ENCODE results near the gene MZF1.
A peak's percentile ranks its signal among the peaks of the same experiment; 100 is the strongest.

MZF1 gene

GRCh38 chr19:58566989-58567388 is 6.1 kb downstream of the MZF1 start:
- no peak for FAIRE-seq
- no peak for DNase-seq (ENCODE audit: insufficient read length, low spot score)

DNA sequence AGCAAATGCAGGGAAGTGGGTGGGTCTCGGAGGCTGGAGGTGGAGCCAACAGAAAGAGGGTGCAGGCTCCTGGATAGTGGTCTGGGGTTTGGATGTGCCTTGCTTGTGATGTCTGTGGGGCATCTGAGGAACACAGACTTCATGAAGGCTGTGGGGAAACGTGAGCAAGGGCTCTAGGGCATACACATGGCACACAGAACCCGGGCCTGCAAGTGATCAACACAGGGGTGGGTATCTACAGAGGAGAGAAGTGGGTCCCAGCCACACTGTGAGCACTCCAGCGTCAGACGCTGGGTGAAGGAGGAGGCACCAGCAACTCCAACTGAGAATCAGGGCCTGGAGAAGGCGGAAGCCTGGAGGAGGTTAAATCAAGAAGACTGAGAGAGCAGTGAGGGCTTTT is 9.3 kb downstream of the MZF1 start:
- TF ChIP-seq, protein P1, sequence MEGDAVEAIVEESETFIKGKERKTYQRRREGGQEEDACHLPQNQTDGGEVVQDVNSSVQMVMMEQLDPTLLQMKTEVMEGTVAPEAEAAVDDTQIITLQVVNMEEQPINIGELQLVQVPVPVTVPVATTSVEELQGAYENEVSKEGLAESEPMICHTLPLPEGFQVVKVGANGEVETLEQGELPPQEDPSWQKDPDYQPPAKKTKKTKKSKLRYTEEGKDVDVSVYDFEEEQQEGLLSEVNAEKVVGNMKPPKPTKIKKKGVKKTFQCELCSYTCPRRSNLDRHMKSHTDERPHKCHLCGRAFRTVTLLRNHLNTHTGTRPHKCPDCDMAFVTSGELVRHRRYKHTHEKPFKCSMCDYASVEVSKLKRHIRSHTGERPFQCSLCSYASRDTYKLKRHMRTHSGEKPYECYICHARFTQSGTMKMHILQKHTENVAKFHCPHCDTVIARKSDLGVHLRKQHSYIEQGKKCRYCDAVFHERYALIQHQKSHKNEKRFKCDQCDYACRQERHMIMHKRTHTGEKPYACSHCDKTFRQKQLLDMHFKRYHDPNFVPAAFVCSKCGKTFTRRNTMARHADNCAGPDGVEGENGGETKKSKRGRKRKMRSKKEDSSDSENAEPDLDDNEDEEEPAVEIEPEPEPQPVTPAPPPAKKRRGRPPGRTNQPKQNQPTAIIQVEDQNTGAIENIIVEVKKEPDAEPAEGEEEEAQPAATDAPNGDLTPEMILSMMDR (IDR thresholded peaks at IDR 0.05; ENCODE audit: insufficient read depth, missing control alignments), result no peak
- DNase-seq (ENCODE audit: insufficient read length, low spot score), result no peak
- FAIRE-seq, result no peak

More at GRCh38 chr19:58566989-58567388, 6.1 kb downstream of the MZF1 start:
- TF ChIP-seq, protein P1 (IDR thresholded peaks at IDR 0.05; ENCODE audit: insufficient read depth, missing control alignments), result no peak

- DNase-seq (ENCODE audit: insufficient read length, low spot score), result peak; percentile 55
- TF ChIP-seq, protein P1 (IDR thresholded peaks at IDR 0.05; ENCODE audit: insufficient read depth, missing control alignments), result no peak
- FAIRE-seq, result no peak
Observed at GRCh38 chr19:58563034-58563573, 10.0 kb downstream of the MZF1 start.

DNA sequence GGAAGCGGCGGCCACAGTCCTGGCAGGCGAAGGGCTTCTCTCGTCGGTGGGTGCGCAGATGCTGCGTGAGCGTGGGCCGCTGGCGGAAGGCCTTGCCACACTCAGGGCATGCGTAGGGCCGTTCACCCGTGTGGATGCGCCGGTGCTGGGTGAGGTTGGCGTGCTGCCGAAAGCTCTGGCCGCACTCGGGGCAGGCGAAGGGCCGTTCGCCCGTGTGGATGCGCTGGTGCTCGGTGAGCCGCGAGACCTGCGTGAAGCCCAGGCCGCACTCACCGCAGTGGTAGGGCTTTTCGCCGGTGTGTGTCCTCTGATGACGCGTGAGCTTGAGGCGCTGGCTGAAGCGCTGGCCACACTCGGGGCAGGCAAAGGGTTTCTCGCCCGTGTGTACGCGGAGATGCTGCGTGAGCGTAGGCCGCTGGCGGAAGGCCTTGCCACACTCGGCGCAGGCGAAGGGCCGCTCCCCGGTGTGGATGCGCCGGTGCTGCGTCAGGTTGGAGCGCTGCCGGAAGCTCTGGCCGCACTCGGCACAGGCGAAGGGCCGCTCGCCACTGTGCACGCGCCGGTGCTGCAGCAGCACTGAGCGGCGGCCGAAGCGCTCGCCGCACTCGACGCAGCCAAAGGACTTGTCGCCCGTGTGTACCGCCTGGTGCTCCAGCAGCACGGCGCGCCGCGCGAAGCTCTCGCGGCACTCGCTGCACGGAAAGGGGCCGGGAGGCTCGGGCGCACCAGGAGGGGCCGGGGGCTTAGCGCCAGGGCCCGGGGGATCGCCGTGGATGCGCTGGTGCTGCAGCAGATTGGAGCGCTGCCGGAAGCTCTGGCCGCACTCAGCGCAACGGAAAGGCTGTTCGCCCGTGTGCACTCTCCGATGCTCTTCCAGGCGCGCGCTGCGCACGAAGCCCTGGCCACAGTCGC is 10.8 kb downstream of the MZF1 start:
- FAIRE-seq (no peak), DNase-seq (ENCODE audit: insufficient read length, low spot score) (no peak)
- TF ChIP-seq, protein P1 (IDR thresholded peaks at IDR 0.05; ENCODE audit: insufficient read depth, missing control alignments), result no peak

GRCh38 chr19:58561373-58562121 is 11.6 kb downstream of the MZF1 start:
- FAIRE-seq (no peak), DNase-seq (ENCODE audit: insufficient read length, low spot score) (no peak)
- TF ChIP-seq, protein P1 (IDR thresholded peaks at IDR 0.05; ENCODE audit: insufficient read depth, missing control alignments), result no peak

GRCh38 chr19:58560921-58561320 is 12.2 kb downstream of the MZF1 start:
- DNase-seq (ENCODE audit: insufficient read length, low spot score) (no peak), FAIRE-seq (no peak)

More at GRCh38 chr19:58560921-58561320, 12.2 kb downstream of the MZF1 start:
- TF ChIP-seq, protein P1 (IDR thresholded peaks at IDR 0.05; ENCODE audit: insufficient read depth, missing control alignments), result no peak

Measured in D721Med (cell line).